ENCODE results near the gene ADAMTS7.

ADAMTS7 gene

DNA sequence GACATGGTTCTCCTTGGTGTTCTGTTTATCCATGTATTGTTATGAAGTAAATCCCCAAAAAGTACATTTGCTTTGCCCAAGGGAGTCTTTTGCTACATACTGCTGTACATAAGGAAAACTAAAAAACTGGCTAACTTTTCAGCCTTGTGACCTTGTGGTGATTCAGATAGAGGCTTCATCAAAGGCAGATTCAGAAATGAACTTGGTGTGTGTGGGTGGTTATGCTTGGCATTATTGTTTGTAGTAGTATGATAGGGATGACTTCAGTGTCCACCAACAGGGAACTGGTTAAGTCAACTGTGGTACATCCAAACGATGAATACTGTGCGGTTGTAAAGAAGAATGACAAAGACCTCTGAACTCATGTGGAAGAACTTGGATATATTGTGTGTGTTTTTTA lies 94.6 kb downstream of the ADAMTS7 start:
- no peak for DNase-seq

DNA sequence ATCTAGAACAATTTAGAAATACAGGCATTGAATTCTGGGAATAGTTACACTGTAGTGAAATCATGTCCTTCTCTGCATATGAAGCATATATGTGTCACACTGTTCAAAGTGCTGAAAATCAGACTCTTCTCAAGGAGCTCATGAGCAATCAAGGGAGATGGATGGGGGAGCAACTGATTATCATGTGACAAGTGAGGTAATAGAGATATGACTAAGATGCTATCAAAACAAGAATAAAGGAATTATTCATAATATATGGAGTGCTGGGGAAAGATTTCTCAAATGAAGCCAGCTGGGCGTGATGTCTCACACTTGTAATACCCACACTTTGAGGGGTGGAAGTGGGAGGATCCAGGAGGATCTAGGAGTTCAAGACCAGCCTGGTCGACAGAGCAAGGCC lies 95.3 kb downstream of the ADAMTS7 start:
- no peak for DNase-seq

DNA sequence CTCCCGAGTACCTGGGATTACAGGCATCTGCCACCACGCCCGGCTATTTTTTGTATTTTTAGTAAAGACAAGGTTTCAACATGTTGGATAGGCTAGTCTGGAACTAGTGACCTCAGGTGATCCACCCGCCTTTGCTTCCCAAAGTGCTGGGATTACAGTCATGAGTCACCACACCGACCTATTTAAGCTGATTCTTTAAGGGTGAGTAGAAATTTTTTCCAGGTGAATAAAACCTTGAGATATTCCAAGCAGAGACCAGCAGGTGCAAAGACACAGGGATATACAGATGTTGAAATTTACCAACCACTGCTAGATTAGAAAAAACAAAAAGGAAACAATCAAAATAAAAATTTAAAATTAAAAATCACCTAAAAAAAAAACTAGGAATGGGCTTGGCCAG lies 95.8 kb downstream of the ADAMTS7 start:
- no peak for DNase-seq

DNA sequence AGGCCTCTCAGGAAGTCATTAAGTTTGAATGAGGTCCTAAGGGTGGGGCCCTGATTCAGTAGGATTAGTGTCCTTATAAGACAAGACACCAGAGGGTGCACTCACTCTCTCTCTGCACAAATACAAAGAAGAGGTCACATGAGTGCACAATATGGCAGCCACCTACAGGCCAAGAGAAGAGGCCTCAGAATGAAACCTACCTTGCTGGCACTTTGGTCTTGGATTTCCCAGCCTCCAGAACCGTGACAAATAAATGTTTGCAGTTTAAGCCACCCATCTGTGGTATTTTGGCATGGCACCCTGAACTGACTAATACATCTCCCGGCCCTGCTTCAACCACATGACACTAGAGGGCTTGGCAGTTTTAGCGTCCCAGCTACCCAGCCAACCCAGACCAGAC lies 96.4 kb downstream of the ADAMTS7 start:
- DNase-seq: no peak

DNA sequence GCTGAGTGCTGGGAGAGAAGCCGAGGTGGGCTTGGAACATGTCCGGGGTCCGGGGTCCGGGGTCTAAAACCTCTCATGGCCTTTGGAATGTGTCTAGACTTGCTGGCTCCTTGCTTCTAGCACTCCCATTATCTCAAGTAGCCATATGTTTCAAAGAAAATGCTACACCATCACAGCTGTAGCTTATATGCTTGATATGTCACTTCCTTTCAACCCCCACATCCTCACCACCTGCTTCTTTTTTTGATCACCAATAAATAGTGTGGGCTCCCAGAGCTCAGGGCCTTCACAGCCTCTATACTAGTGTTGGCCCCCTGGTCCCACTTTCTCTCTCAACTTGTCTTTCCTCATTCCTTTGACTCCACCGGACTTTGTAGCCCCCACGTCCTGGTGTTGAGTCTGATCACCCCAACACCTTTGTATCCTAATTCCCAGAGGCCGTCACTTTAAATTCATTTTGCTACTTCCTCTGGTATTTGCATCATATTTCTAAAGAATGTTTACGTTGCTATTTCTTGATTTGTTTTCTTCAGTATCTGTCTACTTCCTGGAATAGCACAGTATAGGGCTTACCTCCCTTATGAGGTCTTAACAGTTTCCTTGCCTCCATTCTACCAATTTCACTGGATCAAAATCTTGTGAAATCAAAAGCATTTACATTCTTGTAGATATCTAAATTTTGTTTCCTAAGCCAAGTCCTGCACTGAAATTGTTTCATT lies 98.3 kb downstream of the ADAMTS7 start:
- DNase-seq: no peak

DNA sequence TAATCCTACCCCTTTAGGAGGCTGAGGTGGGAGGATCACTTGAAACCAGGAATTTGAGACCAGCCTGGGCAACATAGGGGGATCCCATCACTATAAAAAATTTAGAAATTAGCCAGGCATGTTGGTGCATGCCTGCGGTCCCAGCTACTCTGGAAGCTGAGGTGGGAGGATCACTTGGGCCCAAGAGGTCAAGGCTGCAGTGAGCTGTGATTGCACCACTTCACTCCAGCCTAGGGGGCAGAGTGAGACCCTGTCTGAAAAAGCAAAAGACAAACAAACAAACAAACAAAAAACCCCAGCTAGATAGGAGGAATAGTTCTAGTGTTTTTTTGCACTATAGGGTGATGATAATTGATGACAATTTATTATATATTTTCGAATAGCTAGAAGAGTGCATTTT lies 99.6 kb downstream of the ADAMTS7 start:
- no peak for DNase-seq

DNA sequence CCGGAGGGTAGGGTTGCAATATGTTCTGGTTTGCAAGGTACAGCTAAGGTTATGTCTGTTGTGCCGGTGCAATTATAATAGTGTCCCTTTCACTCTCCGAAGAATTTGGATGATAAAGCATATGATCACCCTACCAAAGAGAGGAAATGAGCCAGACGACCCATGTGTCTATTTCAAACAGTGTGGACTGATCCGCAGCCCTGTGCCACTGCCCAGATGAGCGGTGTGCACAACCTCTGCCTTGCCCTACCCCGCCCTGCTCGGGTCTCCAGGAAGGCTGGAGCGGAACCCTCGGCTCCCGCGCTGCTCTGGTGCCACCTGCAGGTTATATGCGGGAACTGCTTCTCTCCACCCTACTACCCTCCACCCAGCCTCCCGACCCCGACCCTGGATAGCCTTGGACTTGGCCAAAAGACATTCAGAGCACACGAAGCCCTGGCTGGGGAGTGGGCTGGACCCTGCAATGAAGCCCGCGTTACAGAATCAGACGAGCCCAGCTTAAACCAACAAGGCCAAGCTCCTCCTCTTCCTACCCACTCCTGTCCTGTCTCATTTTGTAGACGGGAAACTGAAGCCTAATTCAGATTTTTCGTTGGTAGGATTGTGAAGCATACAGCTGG lies 101.9 kb downstream of the ADAMTS7 start:
- DNase-seq: peak; percentile 39
